ENCODE results near the gene FCMR. TPM values are rescaled to one million over a fixed set of nuclear protein-coding genes. Genes with fewer than 3 reads are reported as not detected.

The FCMR gene
- total and polyA plus RNA-seq, 2 donors from 2014 or later, result 1.3 to 16.7 TPM

DNA sequence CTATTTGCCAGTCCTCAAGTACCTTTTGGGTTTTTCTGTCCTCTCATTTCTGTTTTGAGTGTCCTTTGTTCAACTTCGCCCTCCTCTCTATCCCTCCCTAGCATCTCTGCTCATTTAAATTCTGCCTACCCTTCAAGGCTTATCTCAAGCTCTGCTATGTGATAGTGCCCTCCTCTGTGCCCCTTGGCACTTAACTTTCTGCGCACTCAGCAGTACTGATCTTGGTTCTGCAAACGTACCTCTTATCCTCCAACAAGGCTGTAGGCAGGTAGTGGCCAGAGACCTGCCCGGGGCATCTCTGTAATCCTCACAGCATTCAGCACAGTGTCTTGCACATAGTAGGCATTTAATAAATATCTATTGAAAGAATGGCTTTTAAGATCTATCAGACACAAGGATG lies 61.6 kb downstream of the FCMR start:
- Histone ChIP-seq H3K27ac (ENCODE audit: low read depth in 2 of 2, low read length in 2 of 2) (no peak overlapping the region), H3K36me3 (ENCODE audit: control insufficient read depth in 2 of 3, insufficient read depth in 3 of 3, low read length in 3 of 3) (no peaks in the 10 kb centered on the region), H3K27me3 (ENCODE audit: control insufficient read depth, insufficient read depth, low read length) (no peaks in the 10 kb centered on the region), H3K9ac (ENCODE audit: low read length in 3 of 3) (no peak overlapping the region), H3K9me3 (ENCODE audit: control insufficient read depth in 2 of 3, insufficient read depth in 1 of 3, low read length in 3 of 3) (no peaks in the 10 kb centered on the region), H3K4me1 (ENCODE audit: control insufficient read depth in 2 of 3, insufficient read depth in 2 of 3, low read depth in 1 of 3, low read length in 3 of 3) (no peaks in the 10 kb centered on the region), H3K4me3 (ENCODE audit: low read length in 3 of 3) (no peak overlapping the region)
- intact Hi-C loops (cut with DNase I), result no loop called here
- DNase-seq (no peak), FAIRE-seq (no peak)
- TF ChIP-seq, protein P1, sequence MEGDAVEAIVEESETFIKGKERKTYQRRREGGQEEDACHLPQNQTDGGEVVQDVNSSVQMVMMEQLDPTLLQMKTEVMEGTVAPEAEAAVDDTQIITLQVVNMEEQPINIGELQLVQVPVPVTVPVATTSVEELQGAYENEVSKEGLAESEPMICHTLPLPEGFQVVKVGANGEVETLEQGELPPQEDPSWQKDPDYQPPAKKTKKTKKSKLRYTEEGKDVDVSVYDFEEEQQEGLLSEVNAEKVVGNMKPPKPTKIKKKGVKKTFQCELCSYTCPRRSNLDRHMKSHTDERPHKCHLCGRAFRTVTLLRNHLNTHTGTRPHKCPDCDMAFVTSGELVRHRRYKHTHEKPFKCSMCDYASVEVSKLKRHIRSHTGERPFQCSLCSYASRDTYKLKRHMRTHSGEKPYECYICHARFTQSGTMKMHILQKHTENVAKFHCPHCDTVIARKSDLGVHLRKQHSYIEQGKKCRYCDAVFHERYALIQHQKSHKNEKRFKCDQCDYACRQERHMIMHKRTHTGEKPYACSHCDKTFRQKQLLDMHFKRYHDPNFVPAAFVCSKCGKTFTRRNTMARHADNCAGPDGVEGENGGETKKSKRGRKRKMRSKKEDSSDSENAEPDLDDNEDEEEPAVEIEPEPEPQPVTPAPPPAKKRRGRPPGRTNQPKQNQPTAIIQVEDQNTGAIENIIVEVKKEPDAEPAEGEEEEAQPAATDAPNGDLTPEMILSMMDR (IDR thresholded peaks at IDR 0.05; ENCODE audit: borderline replicate concordance, extremely low read depth, insufficient read depth), result no peak

DNA sequence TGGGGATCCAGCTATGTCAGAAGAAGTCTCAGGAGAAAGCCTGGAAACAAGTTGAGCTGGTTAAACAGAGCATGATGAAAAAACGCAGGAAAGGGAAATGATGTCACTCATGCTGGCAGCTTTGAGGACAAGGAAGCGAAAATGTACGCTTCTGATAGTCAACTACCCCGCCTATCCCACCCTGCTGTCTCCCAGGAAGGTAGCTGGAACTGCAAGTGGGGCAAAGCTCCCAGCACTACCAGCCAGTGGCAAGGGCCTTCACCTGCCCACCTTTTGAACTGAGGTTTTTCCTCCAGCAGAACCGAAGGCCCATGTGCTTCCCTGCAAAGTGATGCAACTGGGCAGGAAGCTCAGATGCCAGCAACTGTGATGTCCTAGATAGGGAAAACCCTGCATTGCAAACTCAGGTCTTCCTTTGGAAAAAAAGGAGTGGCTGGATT lies 62.6 kb downstream of the FCMR start:
- Histone ChIP-seq H3K4me1 (ENCODE audit: control insufficient read depth in 2 of 3, insufficient read depth in 2 of 3, low read depth in 1 of 3, low read length in 3 of 3) (no peaks in the 10 kb centered on the region), H3K27ac (ENCODE audit: low read depth in 2 of 2, low read length in 2 of 2) (no peak overlapping the region), H3K9ac (ENCODE audit: low read length in 3 of 3) (no peak overlapping the region), H3K36me3 (ENCODE audit: control insufficient read depth in 2 of 3, insufficient read depth in 3 of 3, low read length in 3 of 3) (no peaks in the 10 kb centered on the region), H3K9me3 (ENCODE audit: control insufficient read depth in 2 of 3, insufficient read depth in 1 of 3, low read length in 3 of 3) (no peaks in the 10 kb centered on the region), H3K27me3 (ENCODE audit: control insufficient read depth, insufficient read depth, low read length) (no peaks in the 10 kb centered on the region), H3K4me3 (ENCODE audit: low read length in 3 of 3) (no peak overlapping the region)
- no peak for FAIRE-seq
- intact Hi-C loops (cut with DNase I), result no loop called here
- TF ChIP-seq, protein P1 (IDR thresholded peaks at IDR 0.05; ENCODE audit: borderline replicate concordance, extremely low read depth, insufficient read depth), result no peak
- DNase-seq, result no peak

DNA sequence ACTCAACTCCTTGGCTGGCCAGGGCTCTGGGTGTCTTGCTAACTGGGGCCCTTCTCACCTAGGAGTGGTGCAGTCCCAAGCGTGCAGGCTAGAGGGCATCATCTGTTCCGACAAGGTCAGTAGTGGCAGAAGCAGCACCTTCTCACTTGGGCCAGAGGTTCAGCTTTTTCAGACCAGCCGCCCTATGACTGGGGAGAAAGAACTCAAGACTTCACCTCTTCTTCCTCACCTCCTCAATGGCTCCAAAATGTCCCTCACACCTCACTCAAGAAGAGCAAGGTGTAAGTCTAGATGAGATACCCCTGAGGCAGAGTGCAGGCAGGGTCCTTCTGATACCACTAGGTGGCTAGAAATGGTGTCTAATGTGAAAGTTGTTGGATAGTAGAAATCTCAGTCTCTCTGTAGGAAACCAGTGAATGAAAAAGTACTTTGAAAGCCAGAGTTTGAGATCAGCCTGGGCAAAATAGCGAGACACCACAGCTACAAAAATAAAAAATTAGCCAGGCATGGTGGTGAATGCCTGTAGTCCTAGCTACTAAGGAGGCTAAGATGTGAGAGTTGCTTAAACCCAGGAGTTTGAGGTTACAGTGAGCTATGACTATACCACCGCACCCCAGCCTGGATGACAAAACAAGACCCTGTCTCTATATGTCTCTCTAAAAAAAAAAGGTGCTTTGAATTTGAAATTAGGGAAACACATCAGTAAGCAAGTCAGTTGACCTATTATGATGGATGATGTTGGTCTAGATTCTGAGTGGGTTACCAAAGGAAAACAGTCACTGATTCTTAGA lies 64.9 kb downstream of the FCMR start:
- H3K36me3 ChIP-seq (ENCODE audit: control insufficient read depth in 2 of 3, insufficient read depth in 3 of 3, low read length in 3 of 3), result no peaks in the 10 kb centered on the region
- H3K27me3 ChIP-seq (ENCODE audit: control insufficient read depth, insufficient read depth, low read length), result no peaks in the 10 kb centered on the region
- no peak overlapping the region for H3K9ac ChIP-seq (ENCODE audit: low read length in 3 of 3)
- no peaks in the 10 kb centered on the region for H3K9me3 ChIP-seq (ENCODE audit: control insufficient read depth in 2 of 3, insufficient read depth in 1 of 3, low read length in 3 of 3)
- no peaks in the 10 kb centered on the region for H3K4me1 ChIP-seq (ENCODE audit: control insufficient read depth in 2 of 3, insufficient read depth in 2 of 3, low read depth in 1 of 3, low read length in 3 of 3)
- DNase-seq (no peak), FAIRE-seq (no peak)
- H3K4me3 ChIP-seq (ENCODE audit: low read length in 3 of 3), result no peak overlapping the region
- TF ChIP-seq, protein P1 (IDR thresholded peaks at IDR 0.05; ENCODE audit: borderline replicate concordance, extremely low read depth, insufficient read depth), result no peak
- no peak overlapping the region for H3K27ac ChIP-seq (ENCODE audit: low read depth in 2 of 2, low read length in 2 of 2)
- intact Hi-C loops (cut with DNase I), result no loop called here
